ENCODE data around the gene TIMM44.

DNA sequence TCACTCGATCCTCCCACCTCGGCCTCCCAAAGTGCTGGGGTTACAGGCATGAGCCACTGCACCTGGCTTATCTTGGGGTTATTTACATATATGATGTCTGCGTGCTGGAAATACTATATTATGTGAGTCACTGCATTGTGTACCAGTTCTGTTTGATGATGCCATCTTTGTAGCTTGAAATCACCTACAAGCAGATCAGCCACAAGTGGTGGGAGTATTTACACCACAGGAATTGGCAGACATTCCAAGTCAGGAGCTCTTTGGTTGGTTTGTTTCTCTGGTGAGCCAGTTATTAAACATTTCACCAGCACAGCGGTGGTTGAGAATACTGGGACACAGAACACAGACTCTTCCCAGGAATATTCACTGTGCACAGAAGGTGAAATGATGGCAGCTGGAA is 4.5 kb upstream of the TIMM44 start:
- TF ChIP-seq, protein P1, sequence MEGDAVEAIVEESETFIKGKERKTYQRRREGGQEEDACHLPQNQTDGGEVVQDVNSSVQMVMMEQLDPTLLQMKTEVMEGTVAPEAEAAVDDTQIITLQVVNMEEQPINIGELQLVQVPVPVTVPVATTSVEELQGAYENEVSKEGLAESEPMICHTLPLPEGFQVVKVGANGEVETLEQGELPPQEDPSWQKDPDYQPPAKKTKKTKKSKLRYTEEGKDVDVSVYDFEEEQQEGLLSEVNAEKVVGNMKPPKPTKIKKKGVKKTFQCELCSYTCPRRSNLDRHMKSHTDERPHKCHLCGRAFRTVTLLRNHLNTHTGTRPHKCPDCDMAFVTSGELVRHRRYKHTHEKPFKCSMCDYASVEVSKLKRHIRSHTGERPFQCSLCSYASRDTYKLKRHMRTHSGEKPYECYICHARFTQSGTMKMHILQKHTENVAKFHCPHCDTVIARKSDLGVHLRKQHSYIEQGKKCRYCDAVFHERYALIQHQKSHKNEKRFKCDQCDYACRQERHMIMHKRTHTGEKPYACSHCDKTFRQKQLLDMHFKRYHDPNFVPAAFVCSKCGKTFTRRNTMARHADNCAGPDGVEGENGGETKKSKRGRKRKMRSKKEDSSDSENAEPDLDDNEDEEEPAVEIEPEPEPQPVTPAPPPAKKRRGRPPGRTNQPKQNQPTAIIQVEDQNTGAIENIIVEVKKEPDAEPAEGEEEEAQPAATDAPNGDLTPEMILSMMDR (IDR thresholded peaks at IDR 0.05) = no peak
- no peak for TF ChIP-seq POLR2A (IDR thresholded peaks at IDR 0.05)
